Upper lobe of left lung (tissue), 4 donors: ENCODE results near the gene PIBF1.

ENCODE experiments used
- CTCF ChIP-seq, 6 experiments: fragments of 450-650 bp in 4 of 6; fragments of 200-600 bp in 2 of 6; sonication (generic) in 2 of 6; IDR thresholded peaks; one replicate each; pipeline ENCODE4 v1.5.1; 2016 to 2019; ENCODE audit warnings: antibody characterized with exemption in 6 of 6
- EP300 ChIP-seq, 4 donors: sonication (generic); formaldehyde crosslinking; IDR thresholded peaks; one replicate each; pipeline ENCODE4 v1.5.1; 2017; ENCODE audit warnings: antibody characterized with exemption in 4 of 4, control low read depth in 2 of 4
- POLR2A ChIP-seq, 4 donors: fragments of 450-650 bp; IDR thresholded peaks; one replicate each; pipeline ENCODE4 v1.5.1; 2016 to 2017; ENCODE audit warnings: antibody characterized with exemption in 4 of 4, mild to moderate bottlenecking in 2 of 4
- POLR2AphosphoS5 ChIP-seq, 2 donors: sonication (generic); formaldehyde crosslinking; IDR thresholded peaks; one replicate each; pipeline ENCODE4 v1.5.1; 2017; ENCODE audit warnings: antibody characterized with exemption in 2 of 2

GRCh38 chr13:72751220-72751619 lies 30.7 kb upstream of the PIBF1 start:
- TF ChIP-seq POLR2A (IDR thresholded peaks at IDR 0.05) (no peak), CTCF (IDR thresholded peaks at IDR 0.05) (no peak), EP300 (IDR thresholded peaks at IDR 0.05) (no peak), POLR2AphosphoS5 (IDR thresholded peaks at IDR 0.05) (no peak)
